ENCODE measurements around the gene ENKUR. TPM values are rescaled to one million over a fixed set of nuclear protein-coding genes. Genes with fewer than 3 reads are reported as not detected.

ENKUR gene
- total RNA-seq, 2 experiments from 2014 or later = not detected

DNA sequence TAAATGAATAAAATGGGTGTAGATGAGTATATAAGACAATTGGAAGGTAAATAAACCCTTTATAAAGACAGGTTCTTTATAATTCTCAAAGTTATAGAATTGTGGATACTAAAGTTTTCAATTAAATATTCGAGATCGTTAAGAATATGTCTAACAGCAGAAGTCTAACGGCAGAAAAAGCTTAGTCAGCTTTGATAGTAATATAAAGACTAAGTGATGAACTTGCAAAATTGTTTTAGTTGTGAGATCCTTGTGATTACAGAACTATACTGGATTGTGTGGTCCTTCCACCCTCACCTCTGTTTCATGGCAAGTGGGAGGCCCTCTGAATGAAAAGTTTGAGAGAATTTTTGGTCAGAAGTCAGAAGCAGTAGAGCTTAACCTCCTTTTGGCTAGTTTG is 2.7 kb upstream of the ENKUR start:
- ChIA-PET POLR2A (interaction anchor here (1.1 kb wide), 1 partner anchor 196 kb away, joined by 3 read pairs; no protein-coding TSS in a partner anchor), CTCF (no interaction called here)
- TF ChIP-seq CTCF (IDR thresholded peaks at IDR 0.05) = no peak
- Mint-ChIP-seq H3K27me3 (no peaks in the 10 kb centered on the region), H3K36me3 (ENCODE audit: low read depth) (peaks cover 14% of the 10 kb centered on the region), H3K4me3 (no peak overlapping the region), H3K4me1 (ENCODE audit: low read depth) (peaks cover 26% of the 10 kb centered on the region), H3K9me3 (peaks cover 2% of the 10 kb centered on the region), H3K27ac (no peak overlapping the region)
- DNase-seq (no peak), ATAC-seq (no peak)
- intact Hi-C loops (cut with micrococcal nuclease) = loop anchor here (5.0 to 10.0 kb wide), 2 partner anchors 131 to 294 kb away; partner anchors contain the start of gene ARHGAP21

- H3K4me3 Mint-ChIP-seq = peak overlapping the region; percentile 96
- H3K27ac Mint-ChIP-seq = peak overlapping the region; percentile 100
- POLR2A ChIA-PET = interaction anchor here (0.6 to 1.1 kb wide), 3 partner anchors 39 to 195 kb away, joined by 3 read pairs; no protein-coding TSS in a partner anchor
- intact Hi-C loops (cut with micrococcal nuclease) = loop anchor here (5.0 to 10.0 kb wide), 2 partner anchors 130 to 293 kb away; partner anchors contain the start of gene ARHGAP21
- H3K36me3 Mint-ChIP-seq (ENCODE audit: low read depth) = peaks cover 10% of the 10 kb centered on the region
- DNase-seq (no peak), ATAC-seq (no peak)
- H3K4me1 Mint-ChIP-seq (ENCODE audit: low read depth) = peaks cover 23% of the 10 kb centered on the region
- H3K9me3 Mint-ChIP-seq = peaks cover 7% of the 10 kb centered on the region
- no peak for TF ChIP-seq CTCF (IDR thresholded peaks at IDR 0.05)
- CTCF ChIA-PET = no interaction called here
- no peaks in the 10 kb centered on the region for H3K27me3 Mint-ChIP-seq
Observed at GRCh38 chr10:25017661-25018060, 1.7 kb upstream of the ENKUR start.

GRCh38 chr10:25017154-25017590 is 1.2 kb upstream of the ENKUR start:
- CTCF ChIA-PET = interaction anchor here (1.0 kb wide), 1 partner anchor 394 kb away, joined by 3 read pairs; no protein-coding TSS in a partner anchor
- H3K4me1 Mint-ChIP-seq (ENCODE audit: low read depth) = peaks cover 23% of the 10 kb centered on the region
- POLR2A ChIA-PET = interaction anchor here (0.6 to 2.0 kb wide), 4 partner anchors 40 to 294 kb away, joined by 3 to 8 read pairs (median 4); partner anchors contain the start of gene ARHGAP21
- peak overlapping the region; percentile 100 for H3K27ac Mint-ChIP-seq
- peak overlapping the region; percentile 96 for H3K4me3 Mint-ChIP-seq
- no peak for ATAC-seq
- TF ChIP-seq CTCF (IDR thresholded peaks at IDR 0.05) = no peak
- intact Hi-C loops (cut with micrococcal nuclease) = loop anchor here (5.0 to 10.0 kb wide), 2 partner anchors 130 to 292 kb away; partner anchors contain the start of gene ARHGAP21
- no peaks in the 10 kb centered on the region for H3K27me3 Mint-ChIP-seq
- peaks cover 12% of the 10 kb centered on the region for H3K9me3 Mint-ChIP-seq
- peaks cover 10% of the 10 kb centered on the region for H3K36me3 Mint-ChIP-seq (ENCODE audit: low read depth)
- DNase-seq = no peak

- peaks cover 8% of the 10 kb centered on the region for H3K36me3 Mint-ChIP-seq (ENCODE audit: low read depth)
- H3K4me3 Mint-ChIP-seq = peak within 1 kb of the TSS; percentile 96
- peak; percentile 98 for ATAC-seq
- intact Hi-C loops (cut with micrococcal nuclease) = loop anchor here (5.0 to 10.0 kb wide), 2 partner anchors 129 to 292 kb away; partner anchors contain the start of gene ARHGAP21
- ChIA-PET POLR2A (interaction anchor here (0.6 to 2.0 kb wide), 2 partner anchors 42 to 293 kb away, joined by 4 to 8 read pairs; partner anchors contain the start of gene ARHGAP21), CTCF (interaction anchor here (1.0 to 1.3 kb wide), 2 partner anchors 394 to 398 kb away, joined by 3 read pairs; no protein-coding TSS in a partner anchor)
- H3K27ac Mint-ChIP-seq = peak within 1 kb of the TSS; percentile 100
- no peaks in the 10 kb centered on the region for H3K27me3 Mint-ChIP-seq
- peaks cover 23% of the 10 kb centered on the region for H3K4me1 Mint-ChIP-seq (ENCODE audit: low read depth)
- DNase-seq = peak; percentile 99
- no peak for TF ChIP-seq CTCF (IDR thresholded peaks at IDR 0.05)
- peaks cover 12% of the 10 kb centered on the region for H3K9me3 Mint-ChIP-seq
Observed at GRCh38 chr10:25016376-25017153, 607 bp upstream of the ENKUR start, which contains the start of gene THNSL1. THNSL1 (plus strand) TSS chr10:25016612; CDS start chr10:25023224, 6,612 bp downstream.

All from activated CD8-positive, alpha-beta T cell treated with anti-CD3 and anti-CD28 coated beads for 36 hours (primary cell).